Measurements from ENCODE around the gene PRKAG1.

DNA sequence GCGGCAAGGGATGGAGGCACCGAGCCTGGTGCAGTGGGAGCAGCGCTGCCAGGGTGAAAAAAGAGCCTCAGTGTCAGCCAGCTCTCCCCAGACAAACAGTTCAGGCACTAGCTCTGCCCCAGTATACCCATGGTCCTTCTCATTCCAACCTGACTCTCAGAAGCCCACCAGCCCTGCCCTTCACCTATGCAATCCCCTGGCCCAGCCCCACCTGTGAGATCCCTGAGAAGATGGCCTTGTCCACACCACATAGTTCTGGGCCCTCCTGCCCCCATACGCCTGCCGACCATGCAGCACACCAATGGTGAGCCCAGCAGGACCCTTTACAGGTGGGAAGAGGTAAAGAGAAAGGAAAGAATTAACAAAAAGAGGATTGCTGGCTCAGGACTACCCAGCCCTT is 35.5 kb upstream of the PRKAG1 start:
- TF ChIP-seq, protein P1, sequence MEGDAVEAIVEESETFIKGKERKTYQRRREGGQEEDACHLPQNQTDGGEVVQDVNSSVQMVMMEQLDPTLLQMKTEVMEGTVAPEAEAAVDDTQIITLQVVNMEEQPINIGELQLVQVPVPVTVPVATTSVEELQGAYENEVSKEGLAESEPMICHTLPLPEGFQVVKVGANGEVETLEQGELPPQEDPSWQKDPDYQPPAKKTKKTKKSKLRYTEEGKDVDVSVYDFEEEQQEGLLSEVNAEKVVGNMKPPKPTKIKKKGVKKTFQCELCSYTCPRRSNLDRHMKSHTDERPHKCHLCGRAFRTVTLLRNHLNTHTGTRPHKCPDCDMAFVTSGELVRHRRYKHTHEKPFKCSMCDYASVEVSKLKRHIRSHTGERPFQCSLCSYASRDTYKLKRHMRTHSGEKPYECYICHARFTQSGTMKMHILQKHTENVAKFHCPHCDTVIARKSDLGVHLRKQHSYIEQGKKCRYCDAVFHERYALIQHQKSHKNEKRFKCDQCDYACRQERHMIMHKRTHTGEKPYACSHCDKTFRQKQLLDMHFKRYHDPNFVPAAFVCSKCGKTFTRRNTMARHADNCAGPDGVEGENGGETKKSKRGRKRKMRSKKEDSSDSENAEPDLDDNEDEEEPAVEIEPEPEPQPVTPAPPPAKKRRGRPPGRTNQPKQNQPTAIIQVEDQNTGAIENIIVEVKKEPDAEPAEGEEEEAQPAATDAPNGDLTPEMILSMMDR (IDR thresholded peaks at IDR 0.05), result no peak
- TF ChIP-seq TCF7L2 (IDR thresholded peaks at IDR 0.05; ENCODE audit: low read depth, low read length), result no peak
- TF ChIP-seq, protein P2, sequence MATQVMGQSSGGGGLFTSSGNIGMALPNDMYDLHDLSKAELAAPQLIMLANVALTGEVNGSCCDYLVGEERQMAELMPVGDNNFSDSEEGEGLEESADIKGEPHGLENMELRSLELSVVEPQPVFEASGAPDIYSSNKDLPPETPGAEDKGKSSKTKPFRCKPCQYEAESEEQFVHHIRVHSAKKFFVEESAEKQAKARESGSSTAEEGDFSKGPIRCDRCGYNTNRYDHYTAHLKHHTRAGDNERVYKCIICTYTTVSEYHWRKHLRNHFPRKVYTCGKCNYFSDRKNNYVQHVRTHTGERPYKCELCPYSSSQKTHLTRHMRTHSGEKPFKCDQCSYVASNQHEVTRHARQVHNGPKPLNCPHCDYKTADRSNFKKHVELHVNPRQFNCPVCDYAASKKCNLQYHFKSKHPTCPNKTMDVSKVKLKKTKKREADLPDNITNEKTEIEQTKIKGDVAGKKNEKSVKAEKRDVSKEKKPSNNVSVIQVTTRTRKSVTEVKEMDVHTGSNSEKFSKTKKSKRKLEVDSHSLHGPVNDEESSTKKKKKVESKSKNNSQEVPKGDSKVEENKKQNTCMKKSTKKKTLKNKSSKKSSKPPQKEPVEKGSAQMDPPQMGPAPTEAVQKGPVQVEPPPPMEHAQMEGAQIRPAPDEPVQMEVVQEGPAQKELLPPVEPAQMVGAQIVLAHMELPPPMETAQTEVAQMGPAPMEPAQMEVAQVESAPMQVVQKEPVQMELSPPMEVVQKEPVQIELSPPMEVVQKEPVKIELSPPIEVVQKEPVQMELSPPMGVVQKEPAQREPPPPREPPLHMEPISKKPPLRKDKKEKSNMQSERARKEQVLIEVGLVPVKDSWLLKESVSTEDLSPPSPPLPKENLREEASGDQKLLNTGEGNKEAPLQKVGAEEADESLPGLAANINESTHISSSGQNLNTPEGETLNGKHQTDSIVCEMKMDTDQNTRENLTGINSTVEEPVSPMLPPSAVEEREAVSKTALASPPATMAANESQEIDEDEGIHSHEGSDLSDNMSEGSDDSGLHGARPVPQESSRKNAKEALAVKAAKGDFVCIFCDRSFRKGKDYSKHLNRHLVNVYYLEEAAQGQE (IDR thresholded peaks at IDR 0.05; ENCODE audit: insufficient read depth in 1 of 2, low read depth in 2 of 2, low read length in 1 of 2), result no peak

Measured in Panc1 (cell line).